RCC 7860 (cell line): ENCODE measurements around the gene PCDHA13.
"Not testable (repeated sequence)": the region's sequence is repeated elsewhere in the genome, so short reads cannot be mapped to it uniquely, and the experiment has no call there.

Source experiments
- DNase-seq: peaks from one replicate; pipeline ENCODE4 v3.0.0-alpha.2; 2015; ENCODE audit warnings: low spot score
- FAIRE-seq: peaks from 2 replicates; lab custom pipeline; 2012; peaks lifted over from hg19 to GRCh38; lab: Jason Lieb, UNC

Gene PCDHA13

GRCh38 chr5:140868721-140869554, 13.0 kb upstream of the PCDHA13 start, which contains the start of gene PCDHA11:
PCDHA11 (plus strand) TSS chr5:140868957; CDS start chr5:140869104, 147 bp downstream.
- no peak for DNase-seq
- FAIRE-seq: no peak

- FAIRE-seq: no peak
- no peak for DNase-seq
These were observed 12.4 kb upstream of the PCDHA13 start for GRCh38 chr5:140869555-140869886.

- no peak for FAIRE-seq
- no peak for DNase-seq
These were observed 11.4 kb upstream of the PCDHA13 start for GRCh38 chr5:140870221-140871201.

- no peak for DNase-seq
- no peak for FAIRE-seq
These were observed 6.5 kb upstream of the PCDHA13 start, which contains the start of gene PCDHA12 for GRCh38 chr5:140875085-140876065. PCDHA12 (plus strand) TSS chr5:140875308; CDS start chr5:140875473, 165 bp downstream.

GRCh38 chr5:140876541-140877261, 5.2 kb upstream of the PCDHA13 start:
- DNase-seq, FAIRE-seq: not testable (repeated sequence)

- FAIRE-seq: no peak
- DNase-seq: no peak
These were observed 4.7 kb upstream of the PCDHA13 start for GRCh38 chr5:140877262-140877581.

- DNase-seq: no peak
- FAIRE-seq: no peak
These were observed 621 bp downstream of the PCDHA13 start for GRCh38 chr5:140882591-140882899.

GRCh38 chr5:140883373-140883772, 1.4 kb downstream of the PCDHA13 start:
- DNase-seq (no peak), FAIRE-seq (no peak)

- no peak for FAIRE-seq
- DNase-seq: no peak
These were observed 2.2 kb downstream of the PCDHA13 start for GRCh38 chr5:140883927-140884697.

GRCh38 chr5:140916325-140916724, 34.4 kb downstream of the PCDHA13 start:
- FAIRE-seq: no peak

GRCh38 chr5:140923601-140924000, 41.7 kb downstream of the PCDHA13 start:
- FAIRE-seq (no peak), DNase-seq (no peak)

More at GRCh38 chr5:140916325-140916724, 34.4 kb downstream of the PCDHA13 start:
- DNase-seq: no peak

GRCh38 chr5:140925806-140926442, 44.0 kb downstream of the PCDHA13 start, which contains the start of gene PCDHAC1:
PCDHAC1 (plus strand) TSS chr5:140926299; CDS start chr5:140926893, 594 bp downstream.
- DNase-seq: no peak
- FAIRE-seq: no peak

- DNase-seq: no peak
- no peak for FAIRE-seq
These were observed 44.7 kb downstream of the PCDHA13 start for GRCh38 chr5:140926443-140927227.

GRCh38 chr5:140927228-140927573, 45.3 kb downstream of the PCDHA13 start:
- DNase-seq (no peak), FAIRE-seq (no peak)
